Astrocyte (in vitro differentiated cells and primary cell): ENCODE results near the gene TMEM128. TPM values are rescaled to one million over a fixed set of nuclear protein-coding genes. Genes with fewer than 3 reads are reported as not detected.
"Not testable (repeated sequence)": the region's sequence is repeated elsewhere in the genome, so short reads cannot be mapped to it uniquely, and the experiment has no call there.

Experiments used
- DNase-seq: peaks from one replicate; pipeline ENCODE4 v3.0.0-alpha.2; 2010; ENCODE audit warnings: low read depth
- FAIRE-seq: peaks from 2 replicates; lab custom pipeline; 2011; peaks lifted over from hg19 to GRCh38; lab: Jason Lieb, UNC
- H2AFZ ChIP-seq: 2 replicates; pipeline ENCODE4 v1.6.0; 2012; ENCODE audit warnings: low read depth, low read length, inconsistent platforms
- H3K27ac ChIP-seq: 2 replicates; pipeline ENCODE4 v1.5.1; 2011; ENCODE audit warnings: low read depth, low read length, inconsistent platforms
- H3K27me3 ChIP-seq: 2 replicates; pipeline ENCODE4 v1.6.0; 2011; ENCODE audit warnings: low read length, inconsistent platforms; ENCODE audit not compliant: insufficient read depth
- H3K36me3 ChIP-seq: 2 replicates; pipeline ENCODE4 v1.5.1; 2011; ENCODE audit warnings: low read length, inconsistent platforms; ENCODE audit not compliant: insufficient read depth
- H3K4me1 ChIP-seq: 2 replicates; pipeline ENCODE4 v1.5.1; 2011; ENCODE audit warnings: low read length, inconsistent platforms; ENCODE audit not compliant: insufficient read depth
- H3K4me2 ChIP-seq: 2 replicates; pipeline ENCODE4 v1.6.0; 2012; ENCODE audit warnings: low read length, inconsistent platforms
- H3K4me3 ChIP-seq: 2 replicates; pipeline ENCODE4 v1.5.1; 2011; ENCODE audit warnings: low read depth, mild to moderate bottlenecking, low read length, inconsistent platforms; ENCODE audit not compliant: insufficient read depth
- H3K79me2 ChIP-seq: 2 replicates; pipeline ENCODE4 v1.6.0; 2012; ENCODE audit warnings: mild to moderate bottlenecking, low read length, inconsistent platforms; ENCODE audit not compliant: insufficient read depth
- H3K9ac ChIP-seq: 2 replicates; pipeline ENCODE4 v1.6.0; 2012; ENCODE audit warnings: mild to moderate bottlenecking, low read length, inconsistent platforms
- H3K9me3 ChIP-seq: 2 replicates; pipeline ENCODE4 v1.5.1; 2012; ENCODE audit warnings: low read depth, mild to moderate bottlenecking, low read length, inconsistent platforms; ENCODE audit not compliant: insufficient read depth
- H4K20me1 ChIP-seq: 2 replicates; pipeline ENCODE4 v1.6.0; 2012; ENCODE audit warnings: low read length, inconsistent platforms; ENCODE audit not compliant: insufficient read depth
- H3K27ac Mint-ChIP-seq: one replicate; pipeline ENCODE4 v1.8.0; 2021; ENCODE audit warnings: mild to moderate bottlenecking, mixed read lengths; ENCODE audit not compliant: unreplicated experiment
- H3K27me3 Mint-ChIP-seq: one replicate; pipeline ENCODE4 v1.8.0; 2021; ENCODE audit warnings: low read depth, mixed read lengths; ENCODE audit not compliant: unreplicated experiment
- H3K36me3 Mint-ChIP-seq: one replicate; pipeline ENCODE4 v1.8.0; 2021; ENCODE audit warnings: low read depth, mixed read lengths; ENCODE audit not compliant: unreplicated experiment
- H3K4me1 Mint-ChIP-seq: one replicate; pipeline ENCODE4 v1.8.0; 2021; ENCODE audit warnings: low read depth, mixed read lengths; ENCODE audit not compliant: unreplicated experiment
- H3K4me3 Mint-ChIP-seq: one replicate; pipeline ENCODE4 v1.8.0; 2021; ENCODE audit warnings: mild to moderate bottlenecking, moderate library complexity, mixed read lengths; ENCODE audit not compliant: unreplicated experiment
- H3K9me3 Mint-ChIP-seq: one replicate; pipeline ENCODE4 v1.8.0; 2021; ENCODE audit warnings: mild to moderate bottlenecking, mixed read lengths; ENCODE audit not compliant: unreplicated experiment
- CTCF ChIP-seq: IDR thresholded peaks from 2 replicates; pipeline ENCODE4 v1.5.1; 2011; ENCODE audit warnings: low read depth, mild to moderate bottlenecking, inconsistent platforms, low read length, moderate library complexity; ENCODE audit not compliant: insufficient read depth
- EZH2 ChIP-seq: IDR thresholded peaks from 2 replicates; pipeline ENCODE4 v1.6.1; 2012; ENCODE audit warnings: mild to moderate bottlenecking, low read length, inconsistent platforms; ENCODE audit not compliant: insufficient read depth
- total RNA-seq: library from RNA; stranded (reverse); gene quantifications from 2 replicates; pipeline ENCODE4 v1.2.1, GENCODE V29; 2021

Gene TMEM128
- total RNA-seq, 1 donor from 2014 or later, result 15.2 TPM

- Mint-ChIP-seq H3K4me3 (no peak overlapping the region), H3K27ac (no peak overlapping the region), H3K36me3 (no peaks in the 10 kb centered on the region), H3K9me3 (no peaks in the 10 kb centered on the region), H3K27me3 (peaks cover 14% of the 10 kb centered on the region), H3K4me1 (no peaks in the 10 kb centered on the region)
- no peak for DNase-seq
- TF ChIP-seq EZH2 (no peak), CTCF (no peak)
- Histone ChIP-seq H3K79me2 (no peaks in the 10 kb centered on the region), H3K9ac (no peak overlapping the region), H2AFZ (no peak overlapping the region), H3K9me3 (no peaks in the 10 kb centered on the region), H4K20me1 (no peaks in the 10 kb centered on the region), H3K36me3 (no peaks in the 10 kb centered on the region), H3K4me3 (no peak overlapping the region), H3K27me3 (peaks cover 22% of the 10 kb centered on the region), H3K4me2 (no peak overlapping the region), H3K27ac (no peak overlapping the region), H3K4me1 (no peaks in the 10 kb centered on the region)
- FAIRE-seq, result no peak
These were observed 6.6 kb upstream of the TMEM128 start for GRCh38 chr4:4254666-4255065.

GRCh38 chr4:4254199-4254598 lies 6.2 kb upstream of the TMEM128 start:
- Histone ChIP-seq H3K36me3 (no peaks in the 10 kb centered on the region), H4K20me1 (no peaks in the 10 kb centered on the region), H2AFZ (no peak overlapping the region), H3K27ac (no peak overlapping the region), H3K4me3 (no peak overlapping the region), H3K9me3 (no peaks in the 10 kb centered on the region), H3K4me2 (no peak overlapping the region), H3K9ac (no peak overlapping the region), H3K27me3 (peaks cover 20% of the 10 kb centered on the region), H3K79me2 (no peaks in the 10 kb centered on the region), H3K4me1 (peaks cover under 1% of the 10 kb centered on the region)
- Mint-ChIP-seq H3K27ac (no peak overlapping the region), H3K36me3 (no peaks in the 10 kb centered on the region), H3K4me1 (peaks cover under 1% of the 10 kb centered on the region), H3K9me3 (no peaks in the 10 kb centered on the region), H3K4me3 (no peak overlapping the region), H3K27me3 (peaks cover 14% of the 10 kb centered on the region)
- FAIRE-seq, result no peak
- DNase-seq, result no peak
- TF ChIP-seq EZH2 (no peak), CTCF (no peak)

- Histone ChIP-seq H3K27me3 (peaks cover 6% of the 10 kb centered on the region), H3K27ac (no peak overlapping the region), H3K4me3 (no peak overlapping the region), H2AFZ (no peak overlapping the region), H3K4me2 (no peak overlapping the region), H3K36me3 (peaks cover 6% of the 10 kb centered on the region), H3K4me1 (peaks cover 13% of the 10 kb centered on the region), H3K9ac (no peak overlapping the region), H3K79me2 (peaks cover 12% of the 10 kb centered on the region), H3K9me3 (no peaks in the 10 kb centered on the region), H4K20me1 (no peaks in the 10 kb centered on the region)
- Mint-ChIP-seq H3K27me3 (peaks cover 5% of the 10 kb centered on the region), H3K4me3 (peak overlapping the region; percentile 54), H3K36me3 (peaks cover 5% of the 10 kb centered on the region), H3K9me3 (no peaks in the 10 kb centered on the region), H3K4me1 (peaks cover 7% of the 10 kb centered on the region), H3K27ac (no peak overlapping the region)
- DNase-seq, result no peak
- FAIRE-seq, result no peak
- TF ChIP-seq CTCF (no peak), EZH2 (no peak)
These were observed 1.8 kb upstream of the TMEM128 start for GRCh38 chr4:4249866-4250265.

- not testable (repeated sequence) for H3K9ac ChIP-seq, H3K4me3 ChIP-seq, DNase-seq, H3K9me3 Mint-ChIP-seq, H3K27ac ChIP-seq, H3K36me3 Mint-ChIP-seq, H3K36me3 ChIP-seq, H3K27me3 ChIP-seq, H3K27me3 Mint-ChIP-seq, H3K9me3 ChIP-seq, FAIRE-seq, H3K27ac Mint-ChIP-seq, H2AFZ ChIP-seq, H4K20me1 ChIP-seq, H3K4me1 Mint-ChIP-seq
- peaks cover 12% of the 10 kb centered on the region for H3K79me2 ChIP-seq
- H3K4me2 ChIP-seq, result peak overlapping the region; percentile 98
- H3K4me3 Mint-ChIP-seq, result peak overlapping the region; percentile 88
- peaks cover 13% of the 10 kb centered on the region for H3K4me1 ChIP-seq
These were observed 1.3 kb upstream of the TMEM128 start for GRCh38 chr4:4249342-4249741.
